Activated naive CD4-positive, alpha-beta T cell treated with anti-CD3 and anti-CD28 coated beads, Interleukin-2, amount 10 ng/mL, durations not matched to agents 7 days and 5 days (primary cell): ENCODE results near the gene UNC50.
"Not testable (repeated sequence)": the region's sequence is repeated elsewhere in the genome, so short reads cannot be mapped to it uniquely, and the experiment has no call there.

Experiments
- CTCF ChIA-PET: fragments of 350-600 bp; sonication (Branson Sonifier 250); formaldehyde crosslinking; loops from one replicate; lab custom pipeline; 2021; ENCODE audit warnings: antibody characterized with exemption; lab: Charles Lee
- DNase-seq: peaks from one replicate; pipeline ENCODE4 v3.0.0-alpha.2; 2020
- H3K27ac Mint-ChIP-seq: one replicate; pipeline ENCODE4 v1.8.0; 2021; ENCODE audit warnings: mild to moderate bottlenecking, moderate library complexity, mixed read lengths
- H3K27me3 Mint-ChIP-seq: one replicate; pipeline ENCODE4 v1.8.0; 2021; ENCODE audit warnings: mild to moderate bottlenecking, mixed read lengths
- H3K36me3 Mint-ChIP-seq: one replicate; pipeline ENCODE4 v1.8.0; 2021; ENCODE audit warnings: mixed read lengths
- H3K4me1 Mint-ChIP-seq: one replicate; pipeline ENCODE4 v1.8.0; 2021; ENCODE audit warnings: mixed read lengths
- H3K4me3 Mint-ChIP-seq: one replicate; pipeline ENCODE4 v1.8.0; 2021; ENCODE audit warnings: mild to moderate bottlenecking, moderate library complexity, mixed read lengths
- H3K9me3 Mint-ChIP-seq: one replicate; pipeline ENCODE4 v1.8.0; 2021; ENCODE audit warnings: mixed read lengths

The UNC50 gene

GRCh38 chr2:98649135-98649991 is 41.0 kb downstream of the UNC50 start:
- Mint-ChIP-seq H3K36me3 (peaks cover 60% of the 10 kb centered on the region), H3K4me1 (peaks cover 57% of the 10 kb centered on the region)

GRCh38 chr2:98649992-98650375 is 41.6 kb downstream of the UNC50 start:
- no peak overlapping the region for H3K4me3 Mint-ChIP-seq
- CTCF ChIA-PET = interaction anchor here (0.6 to 1.9 kb wide), 29 partner anchors 9 to 417 kb away, joined by 3 to 58 read pairs (median 6); no protein-coding TSS in a partner anchor
- peak overlapping the region; percentile 68 for H3K27ac Mint-ChIP-seq
- peaks cover 13% of the 10 kb centered on the region for H3K9me3 Mint-ChIP-seq
- DNase-seq = no peak
- no peaks in the 10 kb centered on the region for H3K27me3 Mint-ChIP-seq
- H3K4me1 Mint-ChIP-seq = peaks cover 64% of the 10 kb centered on the region
- peaks cover 64% of the 10 kb centered on the region for H3K36me3 Mint-ChIP-seq

More at GRCh38 chr2:98649135-98649991, 41.0 kb downstream of the UNC50 start:
- CTCF ChIA-PET = interaction anchor here (0.5 to 2.0 kb wide), 37 partner anchors 10 to 949 kb away, joined by 3 to 58 read pairs (median 5); no protein-coding TSS in a partner anchor
- Mint-ChIP-seq H3K27ac (peak overlapping the region; percentile 68), H3K4me3 (no peak overlapping the region), H3K9me3 (peaks cover 13% of the 10 kb centered on the region), H3K27me3 (no peaks in the 10 kb centered on the region)
- DNase-seq = peak; percentile 90

DNA sequence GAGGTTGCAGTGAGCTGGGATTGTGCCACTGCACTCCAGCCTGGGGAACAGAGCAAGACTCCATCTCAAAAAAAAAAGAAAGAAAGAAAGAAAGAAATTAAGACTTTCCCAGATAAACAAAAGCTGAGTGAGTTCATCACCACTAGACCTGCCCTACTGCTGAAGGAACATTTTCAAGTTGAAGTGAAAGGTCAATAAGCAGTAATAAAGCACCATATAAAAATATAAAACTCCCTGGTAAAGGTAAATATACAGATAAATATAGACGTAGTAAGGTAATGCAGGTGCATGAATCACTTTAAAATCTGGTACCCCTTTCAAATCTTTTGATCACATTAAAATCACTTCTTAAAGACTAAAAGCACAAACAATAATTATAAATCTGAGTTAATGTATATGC is 42.6 kb downstream of the UNC50 start:
- CTCF ChIA-PET = no interaction called here
- Mint-ChIP-seq H3K27ac (no peak overlapping the region), H3K36me3 (peaks cover 70% of the 10 kb centered on the region), H3K4me1 (peaks cover 72% of the 10 kb centered on the region), H3K9me3 (peaks cover 13% of the 10 kb centered on the region), H3K4me3 (no peak overlapping the region), H3K27me3 (no peaks in the 10 kb centered on the region)
- DNase-seq = no peak

DNA sequence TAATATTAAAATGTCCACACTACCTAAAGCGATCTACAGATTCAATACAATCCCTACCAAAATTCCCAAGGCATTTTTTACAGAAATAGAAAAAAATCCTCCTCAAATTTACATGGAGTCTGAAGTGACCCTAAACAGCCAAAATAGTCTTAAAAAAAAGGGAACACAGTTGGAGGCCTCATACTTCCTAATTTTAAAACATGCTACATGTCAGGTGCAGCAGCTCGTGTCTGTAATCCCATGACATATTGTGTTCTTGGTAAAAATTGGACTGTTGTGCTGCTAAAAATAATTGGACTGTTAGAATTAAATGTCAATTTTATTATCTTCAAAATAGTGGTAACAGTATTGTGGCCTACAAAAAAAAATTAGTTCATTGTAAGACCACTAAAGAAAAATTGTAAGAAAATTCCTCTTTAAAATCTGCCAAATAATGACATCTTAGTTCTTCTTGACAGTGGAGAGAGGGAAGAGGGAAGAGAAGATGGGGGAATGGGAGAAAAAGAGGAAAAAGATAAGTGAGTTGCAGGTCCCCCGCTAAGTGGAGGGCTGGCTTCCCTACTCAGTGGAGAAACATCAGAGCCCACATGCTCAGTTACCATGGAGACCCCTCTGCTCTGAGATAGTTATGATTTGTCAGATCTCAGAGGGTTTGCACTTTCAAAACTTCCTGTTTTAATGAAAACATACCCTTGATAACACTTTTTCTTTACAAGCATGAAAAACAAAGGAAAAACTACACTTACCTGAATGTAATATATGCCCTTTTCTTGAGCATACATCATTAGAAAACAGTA is 46.5 kb downstream of the UNC50 start:
- peak overlapping the region; percentile 43 for H3K4me3 Mint-ChIP-seq
- H3K4me1 Mint-ChIP-seq = peaks cover 90% of the 10 kb centered on the region
- H3K36me3 Mint-ChIP-seq = peaks cover 72% of the 10 kb centered on the region
- CTCF ChIA-PET = interaction anchor here (2.1 kb wide), 1 partner anchor 76 kb away, joined by 7 read pairs; the partner anchor contains the start of gene MGAT4A
- peaks cover 9% of the 10 kb centered on the region for H3K9me3 Mint-ChIP-seq
- peak; percentile 43 for DNase-seq
- H3K27ac Mint-ChIP-seq = peak overlapping the region; percentile 83
- no peaks in the 10 kb centered on the region for H3K27me3 Mint-ChIP-seq

- Mint-ChIP-seq H3K4me3 (peak overlapping the region; percentile 49), H3K4me1 (peaks cover 89% of the 10 kb centered on the region), H3K27ac (peak overlapping the region; percentile 89), H3K36me3 (peaks cover 73% of the 10 kb centered on the region), H3K9me3 (peaks cover 9% of the 10 kb centered on the region), H3K27me3 (no peaks in the 10 kb centered on the region)
- CTCF ChIA-PET = interaction anchor here (0.6 to 2.3 kb wide), 8 partner anchors 11 to 180 kb away, joined by 3 to 7 read pairs (median 4); partner anchors contain the start of gene MGAT4A
- DNase-seq = peak; percentile 33
Measured at GRCh38 chr2:98656800-98657199, 48.4 kb downstream of the UNC50 start.

GRCh38 chr2:98658816-98659490 is 50.6 kb downstream of the UNC50 start:
- Mint-ChIP-seq H3K27ac (peak overlapping the region; percentile 91), H3K4me3 (peak overlapping the region; percentile 63), H3K27me3 (no peaks in the 10 kb centered on the region), H3K4me1 (peaks cover 88% of the 10 kb centered on the region), H3K9me3 (peaks cover 7% of the 10 kb centered on the region), H3K36me3 (peaks cover 62% of the 10 kb centered on the region)
- CTCF ChIA-PET = interaction anchor here (1.1 to 1.3 kb wide), 4 partner anchors 9 to 112 kb away, joined by 3 to 4 read pairs (median 3); no protein-coding TSS in a partner anchor
- no peak for DNase-seq

- Mint-ChIP-seq H3K27ac (peak overlapping the region; percentile 91), H3K36me3 (peaks cover 60% of the 10 kb centered on the region), H3K4me3 (peak overlapping the region; percentile 63), H3K4me1 (peaks cover 87% of the 10 kb centered on the region)
- CTCF ChIA-PET = interaction anchor here (1.1 to 1.3 kb wide), 4 partner anchors 10 to 112 kb away, joined by 3 to 4 read pairs (median 3); no protein-coding TSS in a partner anchor
- H3K27me3 Mint-ChIP-seq, H3K9me3 Mint-ChIP-seq, DNase-seq: not testable (repeated sequence)
Measured at GRCh38 chr2:98659491-98659840, 51.1 kb downstream of the UNC50 start.

GRCh38 chr2:98663511-98664090 is 55.2 kb downstream of the UNC50 start:
- Mint-ChIP-seq H3K4me3 (peak overlapping the region; percentile 71), H3K9me3 (peaks cover 27% of the 10 kb centered on the region), H3K27me3 (no peaks in the 10 kb centered on the region), H3K27ac (peak overlapping the region; percentile 98), H3K4me1 (peaks cover 80% of the 10 kb centered on the region), H3K36me3 (peaks cover 75% of the 10 kb centered on the region)
- CTCF ChIA-PET = interaction anchor here (0.6 to 1.6 kb wide), 4 partner anchors 10 to 113 kb away, joined by 3 to 5 read pairs (median 4); no protein-coding TSS in a partner anchor
- peak; percentile 38 for DNase-seq

DNA sequence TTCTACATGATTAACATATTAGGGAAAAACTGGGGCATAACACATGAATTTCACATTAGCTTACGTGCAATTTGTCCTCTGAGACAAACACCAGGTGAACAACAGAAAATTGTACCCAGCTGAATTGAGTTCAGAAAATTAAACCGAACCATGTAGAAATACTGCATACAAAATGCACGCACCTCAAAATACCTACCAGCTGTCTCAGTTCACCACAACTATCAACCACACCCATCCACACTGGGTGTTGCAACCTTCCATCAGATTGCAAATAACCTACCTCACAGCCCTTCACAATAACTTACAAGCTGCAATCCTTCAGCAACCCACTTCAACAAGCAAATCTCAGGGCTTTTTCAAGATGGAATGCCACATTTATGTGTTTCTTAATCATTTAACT is 55.9 kb downstream of the UNC50 start:
- H3K27me3 Mint-ChIP-seq = no peaks in the 10 kb centered on the region
- peak; percentile 77 for DNase-seq
- peak overlapping the region; percentile 55 for H3K4me3 Mint-ChIP-seq
- peaks cover 33% of the 10 kb centered on the region for H3K9me3 Mint-ChIP-seq
- peak overlapping the region; percentile 98 for H3K27ac Mint-ChIP-seq
- H3K36me3 Mint-ChIP-seq = peaks cover 78% of the 10 kb centered on the region
- CTCF ChIA-PET = interaction anchor here (0.6 to 1.6 kb wide), 4 partner anchors 10 to 112 kb away, joined by 3 to 5 read pairs (median 4); no protein-coding TSS in a partner anchor
- peaks cover 73% of the 10 kb centered on the region for H3K4me1 Mint-ChIP-seq

DNA sequence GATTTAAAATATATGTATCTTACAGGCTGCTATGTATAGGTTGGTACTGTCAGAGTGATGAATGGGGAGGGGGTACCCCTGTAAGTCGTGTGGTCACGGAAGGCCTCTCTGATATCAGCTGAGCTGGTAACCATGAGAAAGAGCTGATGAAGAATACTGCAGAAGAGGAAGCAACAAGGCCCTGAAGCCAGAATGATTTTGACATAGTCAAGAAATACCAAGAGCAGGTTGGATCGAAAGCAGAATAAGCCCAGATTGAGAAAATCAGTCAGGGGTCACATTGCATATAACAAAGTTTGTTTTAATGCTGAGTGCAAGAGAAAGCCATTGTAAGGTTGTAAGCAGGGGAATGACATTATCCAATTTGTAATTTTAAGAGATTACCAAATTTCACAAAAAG is 57.3 kb downstream of the UNC50 start:
- Mint-ChIP-seq H3K36me3 (peaks cover 77% of the 10 kb centered on the region), H3K4me1 (peaks cover 63% of the 10 kb centered on the region), H3K4me3 (peak overlapping the region; percentile 13), H3K27me3 (no peaks in the 10 kb centered on the region), H3K27ac (peak overlapping the region; percentile 98), H3K9me3 (peaks cover 33% of the 10 kb centered on the region)
- CTCF ChIA-PET = no interaction called here
- DNase-seq = no peak
